H9 (cell line): Measurements from ENCODE around the gene MSI2. TPM values are rescaled to one million over a fixed set of nuclear protein-coding genes. Genes with fewer than 3 reads are reported as not detected.

ENCODE experiments used
- DNase-seq: peaks from one replicate; pipeline ENCODE4 v3.0.0-alpha.2; 2017
- H2AFZ ChIP-seq: one replicate; pipeline ENCODE4 v1.6.1; 2013; ENCODE audit warnings: mild to moderate bottlenecking, low read length, control low read depth, moderate library complexity
- H2AK5ac ChIP-seq: 2 replicates; pipeline ENCODE4 v1.6.1; 2013; ENCODE audit warnings: low read length, control low read depth, mixed read lengths; ENCODE audit not compliant: insufficient read length
- H2BK120ac ChIP-seq: one replicate; pipeline ENCODE4 v1.6.1; 2013; ENCODE audit warnings: low read depth, mild to moderate bottlenecking, low read length, control low read depth, inconsistent platforms; ENCODE audit not compliant: poor library complexity, severe bottlenecking
- H2BK12ac ChIP-seq: 2 replicates; pipeline ENCODE4 v1.6.1; 2013; ENCODE audit warnings: low read length, control low read depth, mixed read lengths, low read depth; ENCODE audit not compliant: insufficient read length
- H2BK15ac ChIP-seq: 2 replicates; pipeline ENCODE4 v1.6.1; 2013; ENCODE audit warnings: low read depth, low read length, control low read depth
- H2BK20ac ChIP-seq: one replicate; pipeline ENCODE4 v1.6.1; 2013; ENCODE audit warnings: low read depth, mild to moderate bottlenecking, low read length, control low read depth, inconsistent platforms; ENCODE audit not compliant: poor library complexity, severe bottlenecking
- H2BK5ac ChIP-seq: 2 replicates; pipeline ENCODE4 v1.6.1; 2013; ENCODE audit warnings: low read length, control low read depth, mixed read lengths; ENCODE audit not compliant: insufficient read length
- H3K14ac ChIP-seq: 2 replicates; pipeline ENCODE4 v1.6.1; 2013; ENCODE audit warnings: low read length, control low read depth; ENCODE audit not compliant: insufficient read depth
- H3K18ac ChIP-seq: 2 replicates; pipeline ENCODE4 v1.6.1; 2013; ENCODE audit warnings: low read depth, mild to moderate bottlenecking, mixed read lengths, low read length, control low read depth; ENCODE audit not compliant: insufficient read length
- H3K23ac ChIP-seq: 2 replicates; pipeline ENCODE4 v1.6.1; 2013; ENCODE audit warnings: low read length, control low read depth, mixed read lengths, low read depth; ENCODE audit not compliant: insufficient read length
- H3K23me2 ChIP-seq: 2 replicates; pipeline ENCODE4 v1.6.1; 2013; ENCODE audit warnings: low read depth, mild to moderate bottlenecking, mixed read lengths, low read length, control low read depth; ENCODE audit not compliant: insufficient read length, poor library complexity, severe bottlenecking
- H3K27ac ChIP-seq: 2 replicates; pipeline ENCODE4 v1.5.1; 2013; ENCODE audit warnings: low read length, control low read depth, mixed read lengths, low read depth; ENCODE audit not compliant: insufficient read length
- H3K27me3 ChIP-seq: 2 replicates; pipeline ENCODE4 v1.6.1; 2013; ENCODE audit warnings: low read length, control low read depth, inconsistent platforms; ENCODE audit not compliant: insufficient read depth
- H3K4ac ChIP-seq: 2 replicates; pipeline ENCODE4 v1.6.1; 2013; ENCODE audit warnings: low read depth, mild to moderate bottlenecking, control low read depth, inconsistent platforms, low read length, moderate library complexity
- H3K4me1 ChIP-seq: 2 replicates; pipeline ENCODE4 v1.6.1; 2013; ENCODE audit warnings: low read length, control low read depth, inconsistent platforms; ENCODE audit not compliant: insufficient read depth
- H3K4me2 ChIP-seq: 2 replicates; pipeline ENCODE4 v1.6.1; 2013; ENCODE audit warnings: low read length, control low read depth, mixed read lengths; ENCODE audit not compliant: insufficient read length, insufficient read depth
- H3K56ac ChIP-seq: 2 replicates; pipeline ENCODE4 v1.6.1; 2013; ENCODE audit warnings: low read depth, mild to moderate bottlenecking, mixed read lengths, low read length, control low read depth; ENCODE audit not compliant: insufficient read length
- H3K79me1 ChIP-seq: 2 replicates; pipeline ENCODE4 v1.6.1; 2013; ENCODE audit warnings: low read depth, mild to moderate bottlenecking, moderate library complexity, low read length, control low read depth, inconsistent platforms; ENCODE audit not compliant: insufficient read depth, poor library complexity, severe bottlenecking
- H3K79me2 ChIP-seq: 2 replicates; pipeline ENCODE4 v1.6.1; 2013; ENCODE audit warnings: low read length, control low read depth, inconsistent platforms; ENCODE audit not compliant: insufficient read depth
- H3K9ac ChIP-seq: 2 replicates; pipeline ENCODE4 v1.6.1; 2013; ENCODE audit warnings: low read length, control low read depth, mixed read lengths; ENCODE audit not compliant: insufficient read length; ENCODE audit errors: extremely low read depth
- H3K9me3 ChIP-seq: one replicate; pipeline ENCODE4 v1.6.1; 2013; ENCODE audit warnings: low read depth, low read length, inconsistent platforms; ENCODE audit not compliant: control insufficient read depth
- H3T11ph ChIP-seq: one replicate; pipeline ENCODE4 v1.6.1; 2013; ENCODE audit warnings: mild to moderate bottlenecking, low read length, control low read depth, inconsistent platforms
- H4K20me1 ChIP-seq: one replicate; pipeline ENCODE4 v1.6.1; 2013; ENCODE audit not compliant: control insufficient read depth, insufficient read length, insufficient read depth
- H4K5ac ChIP-seq: 2 replicates; pipeline ENCODE4 v1.6.1; 2013; ENCODE audit warnings: low read depth, mild to moderate bottlenecking, mixed read lengths, low read length, control low read depth; ENCODE audit not compliant: insufficient read length
- H4K8ac ChIP-seq: replicated peaks from 2 replicates; pipeline ENCODE4 v1.6.1; 2013; ENCODE audit warnings: low read length, control low read depth, mixed read lengths, low read depth; ENCODE audit not compliant: insufficient read length
- H4K91ac ChIP-seq: 2 replicates; pipeline ENCODE4 v1.6.1; 2013; ENCODE audit warnings: low read depth, mild to moderate bottlenecking, moderate library complexity, mixed read lengths, low read length, control low read depth; ENCODE audit not compliant: insufficient read length
- H3K27ac Mint-ChIP-seq, 3 experiments: 2 replicates in 2 of 3; 3 replicates in 1 of 3; pipeline ENCODE4 v1.8.0; 2020 to 2021; ENCODE audit warnings: mixed read lengths in 3 of 3, mild to moderate bottlenecking in 1 of 3, moderate library complexity in 1 of 3
- H3K27me3 Mint-ChIP-seq: 2 replicates; pipeline ENCODE4 v1.8.0; 2021; ENCODE audit warnings: low read depth, mild to moderate bottlenecking, moderate library complexity, mixed read lengths
- H3K36me3 Mint-ChIP-seq, 3 experiments: 2 replicates in 2 of 3; 3 replicates in 1 of 3; pipeline ENCODE4 v1.8.0; 2020 to 2021; ENCODE audit warnings: low read depth in 3 of 3, mixed read lengths in 3 of 3; ENCODE audit not compliant: insufficient read depth in 1 of 3
- H3K4me1 Mint-ChIP-seq, 2 experiments: 2 replicates each; pipeline ENCODE4 v1.8.0; 2020; ENCODE audit warnings: mixed read lengths in 2 of 2
- H3K4me3 Mint-ChIP-seq, 2 experiments: 2 replicates in 1 of 2; 3 replicates in 1 of 2; pipeline ENCODE4 v1.8.0; 2020 to 2021; ENCODE audit warnings: mild to moderate bottlenecking in 2 of 2, mixed read lengths in 2 of 2, moderate library complexity in 1 of 2
- H3K9me3 Mint-ChIP-seq, 2 experiments: 2 replicates in 1 of 2; 3 replicates in 1 of 2; pipeline ENCODE4 v1.8.0; 2020; ENCODE audit warnings: mild to moderate bottlenecking in 2 of 2, mixed read lengths in 2 of 2, moderate library complexity in 1 of 2
- CTCF ChIP-seq: fragments of 200-600 bp; sonication (generic); conservative IDR thresholded peaks from 3 replicates; pipeline ENCODE4 v1.8.0; 2021; ENCODE audit warnings: antibody characterized with exemption, mild to moderate bottlenecking
- WGBS: extraction: QIAGEN DNeasy Blood & Tissue Kit; methylation state at CpG from one replicate; pipeline ENCODE4 v1.1.7; 2013; ENCODE audit warnings: missing lambda C conversion rate, low lambda C conversion rate, mixed read lengths; ENCODE audit not compliant: insufficient read length; ENCODE audit errors: extremely low coverage; 5-methylcytosine and 5-hydroxymethylcytosine counted together
- total RNA-seq: library from RNA; stranded (reverse); gene quantifications from 2 replicates; pipeline ENCODE4 v1.2.1, GENCODE V29; 2021

Gene MSI2
- total RNA-seq, 1 experiment from 2014 or later, result 98.5 TPM

- Histone ChIP-seq H3K79me2 (no peaks in the 10 kb centered on the region), H3K4me2 (no peak overlapping the region), H4K8ac (no peak overlapping the region), H3K9ac (no peak overlapping the region), H3K27ac (no peak overlapping the region), H2BK120ac (no peak overlapping the region), H2AFZ (no peak overlapping the region), H4K20me1 (no peaks in the 10 kb centered on the region), H4K5ac (no peak overlapping the region), H2BK12ac (no peak overlapping the region), H2BK20ac (no peak overlapping the region), H2BK15ac (no peak overlapping the region), H3K79me1 (no peaks in the 10 kb centered on the region), H2BK5ac (no peak overlapping the region), H3K23me2 (no peaks in the 10 kb centered on the region), H3K56ac (no peak overlapping the region), H3K14ac (no peak overlapping the region), H4K91ac (no peak overlapping the region), H2AK5ac (no peak overlapping the region), H3K9me3 (no peaks in the 10 kb centered on the region), H3K18ac (no peak overlapping the region), H3K4me1 (peaks cover 23% of the 10 kb centered on the region; the same call in 1 of the 2 replicates), H3K23ac (no peak overlapping the region), H3K4ac (no peak overlapping the region), H3T11ph (no peak overlapping the region), H3K27me3 (no peaks in the 10 kb centered on the region; the same call in 1 of the 2 replicates)
- DNase-seq, result no peak
- Mint-ChIP-seq H3K4me1 (peaks cover 77 to 88% of the 10 kb centered on the region in 2 experiments), H3K4me3 (no peak overlapping the region), H3K27ac (no peak overlapping the region; a peak in 1 of 7 replicates), H3K36me3 (peaks cover 0 to 4% (median 0%) of the 10 kb centered on the region in 3 experiments; a peak in 1 of 7 replicates), H3K9me3 (no peaks in the 10 kb centered on the region), H3K27me3 (no peaks in the 10 kb centered on the region)
- WGBS, result 100% methylated on average over 1 of the region's 4 CpGs
- no peak for TF ChIP-seq CTCF
Measured at GRCh38 chr17:57467226-57467625, 210.9 kb downstream of the MSI2 start.
